ENCODE results near the gene PLXNB2. TPM values are rescaled to one million over a fixed set of nuclear protein-coding genes. Genes with fewer than 3 reads are reported as not detected.

PLXNB2 gene
- total RNA-seq, 1 donor from 2014 or later: 95.2 TPM

DNA sequence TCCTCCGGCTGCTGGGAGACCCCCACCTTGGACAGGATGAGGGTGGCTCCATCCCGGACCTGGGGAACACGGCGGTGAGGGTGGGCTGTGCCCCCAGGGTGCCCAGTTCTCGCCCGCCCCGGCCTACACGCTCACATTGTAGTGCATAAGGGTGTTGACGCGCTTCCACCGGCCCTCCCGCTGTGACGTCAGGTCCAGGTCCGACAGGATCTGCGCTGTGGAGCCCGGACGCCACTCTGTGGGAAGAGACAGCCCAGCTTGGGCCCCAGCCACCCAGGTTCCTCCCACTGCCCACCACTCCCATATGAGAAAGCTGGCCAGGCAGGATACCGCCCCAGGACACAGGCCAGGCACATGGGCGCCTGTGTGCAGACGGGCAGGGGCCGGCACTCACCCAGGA is 29.0 kb downstream of the PLXNB2 start:
- no peak for DNase-seq
- Mint-ChIP-seq H3K27ac (ENCODE audit: unreplicated experiment) (no peak overlapping the region), H3K4me3 (ENCODE audit: unreplicated experiment) (no peak overlapping the region), H3K36me3 (ENCODE audit: unreplicated experiment) (no peaks in the 10 kb centered on the region), H3K9me3 (ENCODE audit: unreplicated experiment) (peaks cover 3% of the 10 kb centered on the region), H3K4me1 (ENCODE audit: low read depth, unreplicated experiment) (peaks cover 8% of the 10 kb centered on the region), H3K27me3 (ENCODE audit: unreplicated experiment) (peaks cover 3% of the 10 kb centered on the region)
- TF ChIP-seq CTCF (IDR thresholded peaks at IDR 0.05; ENCODE audit: partially characterized antibody, unreplicated experiment): no peak

DNA sequence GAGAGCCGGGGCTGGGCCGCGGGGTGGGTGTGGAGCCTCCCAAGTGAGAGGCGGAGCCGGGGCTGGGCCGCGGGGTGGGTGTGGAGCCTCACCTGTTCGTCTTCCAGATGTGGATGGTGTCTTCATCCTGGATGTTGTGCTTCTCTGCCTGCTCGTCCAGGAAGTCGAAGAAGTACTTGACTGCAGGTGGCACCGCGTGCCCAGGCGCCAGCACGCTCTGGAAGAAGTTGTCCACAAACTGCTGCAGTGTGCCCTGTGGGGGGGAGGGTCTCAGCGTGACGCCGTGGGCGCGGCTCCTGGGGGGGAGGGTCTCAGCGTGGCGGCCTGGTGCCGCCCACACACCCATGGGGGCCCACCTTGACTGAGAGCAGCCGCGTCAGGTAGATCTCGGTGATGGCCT is 29.7 kb downstream of the PLXNB2 start:
- peaks cover 11% of the 10 kb centered on the region for H3K4me1 Mint-ChIP-seq (ENCODE audit: low read depth, unreplicated experiment)
- TF ChIP-seq CTCF (IDR thresholded peaks at IDR 0.05; ENCODE audit: partially characterized antibody, unreplicated experiment): no peak
- no peak overlapping the region for H3K27ac Mint-ChIP-seq (ENCODE audit: unreplicated experiment)
- no peaks in the 10 kb centered on the region for H3K36me3 Mint-ChIP-seq (ENCODE audit: unreplicated experiment)
- H3K9me3 Mint-ChIP-seq (ENCODE audit: unreplicated experiment): peaks cover 3% of the 10 kb centered on the region
- H3K27me3 Mint-ChIP-seq (ENCODE audit: unreplicated experiment): peaks cover 3% of the 10 kb centered on the region
- DNase-seq: no peak
- H3K4me3 Mint-ChIP-seq (ENCODE audit: unreplicated experiment): no peak overlapping the region

GRCh38 chr22:50276143-50276542 is 31.3 kb downstream of the PLXNB2 start:
- no peak overlapping the region for H3K4me3 Mint-ChIP-seq (ENCODE audit: unreplicated experiment)
- H3K27me3 Mint-ChIP-seq (ENCODE audit: unreplicated experiment): peaks cover 5% of the 10 kb centered on the region
- no peaks in the 10 kb centered on the region for H3K36me3 Mint-ChIP-seq (ENCODE audit: unreplicated experiment)
- peaks cover 11% of the 10 kb centered on the region for H3K4me1 Mint-ChIP-seq (ENCODE audit: low read depth, unreplicated experiment)
- H3K9me3 Mint-ChIP-seq (ENCODE audit: unreplicated experiment): peaks cover 5% of the 10 kb centered on the region
- no peak overlapping the region for H3K27ac Mint-ChIP-seq (ENCODE audit: unreplicated experiment)
- DNase-seq: peak; percentile 70
- TF ChIP-seq CTCF (IDR thresholded peaks at IDR 0.05; ENCODE audit: partially characterized antibody, unreplicated experiment): peak; percentile 64

DNA sequence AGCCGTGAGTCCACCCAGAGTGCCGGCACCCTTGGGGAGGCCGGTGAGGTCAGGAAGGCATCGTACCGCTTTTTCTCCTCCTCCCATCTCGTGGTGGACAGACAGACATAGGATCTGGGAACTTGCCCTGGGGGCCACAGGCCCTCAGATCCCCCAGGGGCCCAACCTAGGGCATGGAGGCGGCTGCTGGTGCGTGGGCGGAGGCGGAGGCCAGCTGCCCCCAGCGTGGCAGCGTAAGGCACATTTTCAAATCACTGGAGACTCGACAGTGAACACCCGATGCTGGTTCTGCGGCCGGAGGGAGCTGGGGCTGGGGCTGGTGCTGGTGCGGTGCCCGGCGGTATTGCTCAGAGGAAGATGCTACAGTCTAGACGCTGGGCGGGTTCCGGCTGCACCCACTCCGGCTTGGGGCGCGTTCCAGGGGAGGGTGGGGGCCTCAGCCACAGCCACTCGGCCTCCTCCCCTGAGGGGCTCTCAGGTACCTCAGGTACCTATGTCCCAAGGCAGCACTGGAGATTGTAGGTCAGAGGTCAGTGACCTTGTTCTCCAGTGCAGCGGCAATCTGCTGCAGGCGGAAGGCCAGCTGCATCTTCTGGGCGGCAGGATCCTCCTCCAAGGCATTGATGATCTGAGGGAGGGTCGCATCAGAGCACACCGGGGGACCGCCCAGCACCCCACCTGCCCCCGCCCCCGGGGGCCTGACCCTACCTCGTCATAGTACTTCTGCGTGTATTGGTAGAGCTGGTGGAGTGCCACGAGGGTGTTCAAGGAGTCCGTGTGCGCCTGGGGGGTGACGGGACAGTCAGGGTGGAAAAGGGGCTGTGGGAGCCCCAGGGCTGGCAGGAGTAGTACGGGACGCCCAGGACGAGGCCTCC is 32.0 kb downstream of the PLXNB2 start:
- Mint-ChIP-seq H3K9me3 (ENCODE audit: unreplicated experiment) (peaks cover 5% of the 10 kb centered on the region), H3K4me1 (ENCODE audit: low read depth, unreplicated experiment) (peaks cover 11% of the 10 kb centered on the region), H3K27ac (ENCODE audit: unreplicated experiment) (peak overlapping the region; percentile 55), H3K36me3 (ENCODE audit: unreplicated experiment) (no peaks in the 10 kb centered on the region), H3K4me3 (ENCODE audit: unreplicated experiment) (no peak overlapping the region), H3K27me3 (ENCODE audit: unreplicated experiment) (peaks cover 6% of the 10 kb centered on the region)
- no peak for TF ChIP-seq CTCF (IDR thresholded peaks at IDR 0.05; ENCODE audit: partially characterized antibody, unreplicated experiment)
- DNase-seq: peak; percentile 42

GRCh38 chr22:50274771-50275170 is 32.7 kb downstream of the PLXNB2 start:
- H3K9me3 Mint-ChIP-seq (ENCODE audit: unreplicated experiment): peaks cover 5% of the 10 kb centered on the region
- peaks cover 11% of the 10 kb centered on the region for H3K4me1 Mint-ChIP-seq (ENCODE audit: low read depth, unreplicated experiment)
- no peaks in the 10 kb centered on the region for H3K36me3 Mint-ChIP-seq (ENCODE audit: unreplicated experiment)
- H3K4me3 Mint-ChIP-seq (ENCODE audit: unreplicated experiment): no peak overlapping the region
- peaks cover 6% of the 10 kb centered on the region for H3K27me3 Mint-ChIP-seq (ENCODE audit: unreplicated experiment)
- DNase-seq: no peak
- peak overlapping the region; percentile 55 for H3K27ac Mint-ChIP-seq (ENCODE audit: unreplicated experiment)
- no peak for TF ChIP-seq CTCF (IDR thresholded peaks at IDR 0.05; ENCODE audit: partially characterized antibody, unreplicated experiment)
